ENCODE measurements around the gene GIMAP2.

DNA sequence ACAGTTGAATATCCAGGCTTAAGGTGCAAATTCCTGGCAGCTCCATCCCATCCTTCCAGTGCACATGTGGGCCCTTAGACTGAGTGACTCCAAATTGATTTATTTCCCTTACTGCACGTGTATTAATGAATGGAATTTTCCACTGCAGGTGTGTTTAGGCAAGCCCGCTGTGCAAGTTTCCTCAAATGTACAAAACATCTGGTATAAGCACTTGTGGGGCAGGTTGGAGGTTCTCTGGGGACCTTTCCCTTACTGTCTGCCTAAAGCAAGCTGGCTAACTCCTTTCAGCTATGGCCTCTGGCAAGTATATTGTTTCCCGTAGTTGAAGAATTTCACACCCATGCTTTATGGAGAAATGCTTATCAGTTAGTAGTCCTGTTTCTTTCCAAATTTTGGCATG is 28.0 kb upstream of the GIMAP2 start:
- TF ChIP-seq, protein P1, sequence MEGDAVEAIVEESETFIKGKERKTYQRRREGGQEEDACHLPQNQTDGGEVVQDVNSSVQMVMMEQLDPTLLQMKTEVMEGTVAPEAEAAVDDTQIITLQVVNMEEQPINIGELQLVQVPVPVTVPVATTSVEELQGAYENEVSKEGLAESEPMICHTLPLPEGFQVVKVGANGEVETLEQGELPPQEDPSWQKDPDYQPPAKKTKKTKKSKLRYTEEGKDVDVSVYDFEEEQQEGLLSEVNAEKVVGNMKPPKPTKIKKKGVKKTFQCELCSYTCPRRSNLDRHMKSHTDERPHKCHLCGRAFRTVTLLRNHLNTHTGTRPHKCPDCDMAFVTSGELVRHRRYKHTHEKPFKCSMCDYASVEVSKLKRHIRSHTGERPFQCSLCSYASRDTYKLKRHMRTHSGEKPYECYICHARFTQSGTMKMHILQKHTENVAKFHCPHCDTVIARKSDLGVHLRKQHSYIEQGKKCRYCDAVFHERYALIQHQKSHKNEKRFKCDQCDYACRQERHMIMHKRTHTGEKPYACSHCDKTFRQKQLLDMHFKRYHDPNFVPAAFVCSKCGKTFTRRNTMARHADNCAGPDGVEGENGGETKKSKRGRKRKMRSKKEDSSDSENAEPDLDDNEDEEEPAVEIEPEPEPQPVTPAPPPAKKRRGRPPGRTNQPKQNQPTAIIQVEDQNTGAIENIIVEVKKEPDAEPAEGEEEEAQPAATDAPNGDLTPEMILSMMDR (IDR thresholded peaks at IDR 0.05) = no peak
- TF ChIP-seq POLR2A (IDR thresholded peaks at IDR 0.05) = no peak
